ENCODE results near the gene CYB561D1. TPM values are rescaled to one million over a fixed set of nuclear protein-coding genes. Genes with fewer than 3 reads are reported as not detected.

The CYB561D1 gene
- polyA plus RNA-seq, 3 donors from 2014 or later = 8.8 to 20.3 (median 10.2) TPM

GRCh38 chr1:109516872-109517271, 23.0 kb downstream of the CYB561D1 start:
- no peak overlapping the region for H3K4me3 Mint-ChIP-seq

GRCh38 chr1:109517337-109517736, 23.4 kb downstream of the CYB561D1 start:
- Mint-ChIP-seq H3K27me3 (ENCODE audit: low read depth in 3 of 3) (peaks cover 1 to 5% (median 4%) of the 10 kb centered on the region in 3 donors), H3K4me1 (no peaks in the 10 kb centered on the region), H3K36me3 (no peaks in the 10 kb centered on the region), H3K9me3 (no peaks in the 10 kb centered on the region), H3K4me3 (no peak overlapping the region), H3K27ac (no peak overlapping the region)
- DNase-seq = no peak

More at GRCh38 chr1:109516872-109517271, 23.0 kb downstream of the CYB561D1 start:
- peaks cover 1 to 3% (median 2%) of the 10 kb centered on the region in 3 donors for H3K27me3 Mint-ChIP-seq (ENCODE audit: low read depth in 3 of 3)
- H3K9me3 Mint-ChIP-seq = no peaks in the 10 kb centered on the region
- no peaks in the 10 kb centered on the region for H3K36me3 Mint-ChIP-seq
- no peaks in the 10 kb centered on the region for H3K4me1 Mint-ChIP-seq
- DNase-seq = no peak
- H3K27ac Mint-ChIP-seq = no peak overlapping the region

DNA sequence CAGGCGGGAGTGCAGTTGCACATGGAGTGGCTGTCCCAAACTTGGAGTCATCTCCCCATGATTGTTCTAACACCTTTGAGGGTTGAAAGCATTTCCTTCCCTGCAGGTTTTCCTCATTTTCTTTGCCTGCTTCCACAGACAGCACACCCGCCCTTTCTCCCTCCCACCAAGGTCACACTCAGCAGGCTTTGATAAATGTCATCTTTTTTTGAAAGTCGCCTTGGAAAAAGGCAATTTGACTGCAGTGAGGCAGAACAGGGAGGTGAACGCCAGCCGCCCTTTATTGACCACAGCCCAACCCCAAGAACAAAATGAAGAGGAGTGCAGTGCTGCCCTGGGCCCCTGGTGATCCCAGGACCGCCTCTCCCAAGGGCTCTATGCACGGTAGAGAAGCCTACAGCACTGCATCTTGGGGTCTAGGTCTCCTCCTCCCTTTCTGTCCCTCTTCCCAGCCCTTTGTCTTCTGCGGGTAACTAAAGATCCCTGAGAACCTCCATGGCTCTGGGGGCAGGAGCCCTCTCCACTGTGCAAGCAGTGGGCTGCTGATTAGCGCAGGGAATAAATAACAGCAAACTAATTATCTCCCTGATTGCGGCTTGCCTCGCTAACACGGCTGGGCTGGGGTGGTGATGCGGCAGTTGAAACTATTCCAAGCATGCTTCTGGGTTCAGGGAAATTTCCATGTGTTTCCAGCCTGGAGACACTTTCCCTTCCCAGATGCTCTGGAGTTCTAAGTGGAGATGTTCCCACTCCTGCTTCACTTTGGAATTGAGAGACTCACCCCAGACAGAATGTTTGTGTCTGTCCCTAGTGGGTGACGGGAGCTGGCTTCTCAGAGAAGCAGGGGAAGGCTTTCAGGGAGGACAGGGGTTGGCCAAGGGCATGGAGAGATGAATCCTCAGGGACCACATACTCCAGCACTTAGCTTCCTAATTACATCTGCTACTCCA, 27.4 kb downstream of the CYB561D1 start:
- no peak for DNase-seq
- no peak overlapping the region for H3K4me3 Mint-ChIP-seq
- H3K27me3 Mint-ChIP-seq (ENCODE audit: low read depth in 3 of 3) = peaks cover 1 to 4% (median 4%) of the 10 kb centered on the region in 3 donors
- H3K4me1 Mint-ChIP-seq = no peaks in the 10 kb centered on the region
- no peaks in the 10 kb centered on the region for H3K36me3 Mint-ChIP-seq
- no peak overlapping the region for H3K27ac Mint-ChIP-seq
- H3K9me3 Mint-ChIP-seq = no peaks in the 10 kb centered on the region

GRCh38 chr1:109522026-109522425, 28.1 kb downstream of the CYB561D1 start:
- Mint-ChIP-seq H3K4me1 (no peaks in the 10 kb centered on the region), H3K36me3 (no peaks in the 10 kb centered on the region), H3K27ac (no peak overlapping the region), H3K27me3 (ENCODE audit: low read depth in 3 of 3) (peaks cover 2 to 4% (median 4%) of the 10 kb centered on the region in 3 donors), H3K4me3 (no peak overlapping the region), H3K9me3 (no peaks in the 10 kb centered on the region)
- no peak for DNase-seq

DNA sequence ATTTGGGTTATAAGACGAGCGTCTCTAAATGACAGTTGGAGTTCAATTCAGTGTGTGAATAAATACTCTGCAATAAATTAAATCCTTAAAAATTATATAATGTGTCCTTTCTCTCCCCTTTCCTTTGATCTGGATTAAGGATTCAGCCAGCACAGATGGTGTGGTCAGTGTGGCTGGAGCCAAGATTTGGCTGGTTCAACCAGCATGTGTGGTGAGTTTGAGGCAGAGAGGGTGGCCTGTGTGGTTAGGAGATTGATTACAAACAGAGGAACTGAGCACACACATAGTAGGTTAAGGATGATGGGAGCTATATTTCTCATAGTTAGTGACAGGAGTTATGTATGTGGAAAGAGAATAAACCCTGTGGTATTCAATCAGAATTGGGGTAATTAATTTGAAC, 29.8 kb downstream of the CYB561D1 start:
- Mint-ChIP-seq H3K4me3 (no peak overlapping the region), H3K4me1 (no peaks in the 10 kb centered on the region), H3K36me3 (no peaks in the 10 kb centered on the region), H3K9me3 (no peaks in the 10 kb centered on the region), H3K27ac (no peak overlapping the region), H3K27me3 (ENCODE audit: low read depth in 3 of 3) (peaks cover 3 to 7% (median 4%) of the 10 kb centered on the region in 3 donors)
- DNase-seq = no peak

GRCh38 chr1:109527098-109527811, 33.4 kb downstream of the CYB561D1 start:
- Mint-ChIP-seq H3K4me1 (peaks cover 2 to 4% of the 10 kb centered on the region in 2 donors), H3K27ac (no peak overlapping the region), H3K9me3 (no peaks in the 10 kb centered on the region), H3K4me3 (no peak overlapping the region), H3K27me3 (ENCODE audit: low read depth in 3 of 3) (peaks cover 2 to 4% (median 3%) of the 10 kb centered on the region in 3 donors), H3K36me3 (no peaks in the 10 kb centered on the region)
- DNase-seq = no peak

- Mint-ChIP-seq H3K9me3 (no peaks in the 10 kb centered on the region), H3K36me3 (no peaks in the 10 kb centered on the region), H3K27me3 (ENCODE audit: low read depth in 3 of 3) (peaks cover 2 to 7% (median 6%) of the 10 kb centered on the region in 3 donors), H3K4me1 (peaks cover 10% of the 10 kb centered on the region in 2 donors), H3K27ac (no peak overlapping the region), H3K4me3 (no peak overlapping the region)
- no peak for DNase-seq
These were observed 34.2 kb downstream of the CYB561D1 start for GRCh38 chr1:109527846-109528695.

DNA sequence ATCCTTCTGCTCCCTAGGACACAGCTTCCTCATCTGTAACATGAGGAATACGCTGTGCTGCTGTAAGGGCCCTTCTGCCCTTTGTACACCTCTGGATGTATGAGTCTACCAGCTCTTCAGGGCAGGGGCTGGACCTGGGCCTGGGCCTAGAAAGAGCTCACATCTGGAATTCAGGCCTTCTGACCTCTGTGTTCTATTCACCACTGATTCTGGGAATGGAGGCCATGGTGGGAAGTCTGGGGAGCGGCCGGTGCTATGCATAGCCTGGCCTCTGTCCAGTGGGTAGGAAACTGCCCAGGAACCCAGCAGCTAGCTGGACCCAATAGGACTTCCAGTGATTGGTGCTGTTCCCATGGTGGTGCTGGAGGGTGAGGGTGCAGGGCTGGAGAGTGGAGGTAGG, 34.8 kb downstream of the CYB561D1 start:
- no peak overlapping the region for H3K27ac Mint-ChIP-seq
- H3K9me3 Mint-ChIP-seq = no peaks in the 10 kb centered on the region
- peaks cover 10 to 11% of the 10 kb centered on the region in 2 donors for H3K4me1 Mint-ChIP-seq
- no peak overlapping the region for H3K4me3 Mint-ChIP-seq
- peaks cover 2 to 9% (median 6%) of the 10 kb centered on the region in 3 donors for H3K27me3 Mint-ChIP-seq (ENCODE audit: low read depth in 3 of 3)
- DNase-seq = no peak
- H3K36me3 Mint-ChIP-seq = no peaks in the 10 kb centered on the region

GRCh38 chr1:109529881-109530456, 36.1 kb downstream of the CYB561D1 start:
- no peak overlapping the region for H3K27ac Mint-ChIP-seq
- no peaks in the 10 kb centered on the region for H3K9me3 Mint-ChIP-seq
- no peaks in the 10 kb centered on the region for H3K36me3 Mint-ChIP-seq
- H3K4me3 Mint-ChIP-seq = no peak overlapping the region
- DNase-seq = no peak
- peaks cover 10 to 11% of the 10 kb centered on the region in 2 donors for H3K4me1 Mint-ChIP-seq
- peaks cover 0 to 9% (median 8%) of the 10 kb centered on the region in 3 donors for H3K27me3 Mint-ChIP-seq (ENCODE audit: low read depth in 3 of 3)

GRCh38 chr1:109530457-109531087, 36.7 kb downstream of the CYB561D1 start:
- no peak overlapping the region for H3K27ac Mint-ChIP-seq
- peaks cover 0 to 9% (median 8%) of the 10 kb centered on the region in 3 donors for H3K27me3 Mint-ChIP-seq (ENCODE audit: low read depth in 3 of 3)

GRCh38 chr1:109531380-109531779, 37.5 kb downstream of the CYB561D1 start:
- H3K36me3 Mint-ChIP-seq = no peaks in the 10 kb centered on the region
- H3K4me3 Mint-ChIP-seq = no peak overlapping the region
- peaks cover 10 to 11% of the 10 kb centered on the region in 2 donors for H3K4me1 Mint-ChIP-seq
- DNase-seq = no peak
- peak overlapping the region in 1 of 6 donors; percentile 8 for H3K27ac Mint-ChIP-seq
- no peaks in the 10 kb centered on the region for H3K9me3 Mint-ChIP-seq
- H3K27me3 Mint-ChIP-seq (ENCODE audit: low read depth in 3 of 3) = peaks cover 0 to 9% (median 8%) of the 10 kb centered on the region in 3 donors

More at GRCh38 chr1:109530457-109531087, 36.7 kb downstream of the CYB561D1 start:
- H3K4me1 Mint-ChIP-seq = peaks cover 10 to 11% of the 10 kb centered on the region in 2 donors
- no peaks in the 10 kb centered on the region for H3K36me3 Mint-ChIP-seq
- no peak for DNase-seq
- H3K9me3 Mint-ChIP-seq = no peaks in the 10 kb centered on the region
- H3K4me3 Mint-ChIP-seq = peak overlapping the region in 1 of 5 donors; percentile 53

DNA sequence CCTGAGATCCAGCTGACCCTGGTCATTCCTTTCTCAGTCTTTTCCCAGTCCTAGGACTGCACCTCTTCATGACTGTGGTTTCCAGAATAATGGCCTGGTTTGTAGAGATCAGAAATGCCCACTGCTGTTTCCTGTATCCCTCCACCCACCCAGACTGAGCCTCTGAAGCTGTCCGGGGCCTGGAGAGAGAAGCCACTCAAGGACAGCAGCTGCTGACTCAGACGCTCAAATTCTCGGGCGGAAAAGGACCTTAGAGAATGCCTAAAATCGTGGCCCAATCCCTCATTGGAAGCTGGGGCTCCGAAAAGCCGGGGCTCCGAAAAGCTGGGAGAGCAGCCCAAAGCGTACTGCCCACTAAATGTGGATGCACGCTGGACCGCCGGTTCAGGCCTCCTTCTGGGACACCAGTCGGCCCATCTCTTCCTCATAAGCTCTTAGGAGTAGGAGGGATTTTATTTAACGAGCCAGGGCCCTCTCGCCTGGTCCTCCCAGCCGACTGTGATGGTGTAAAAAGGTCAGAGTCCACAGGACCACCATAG, 38.0 kb downstream of the CYB561D1 start:
- peak overlapping the region in 4 of 5 donors; percentile 84 to 91 (median 87) for H3K4me3 Mint-ChIP-seq
- peaks cover 10 to 11% of the 10 kb centered on the region in 2 donors for H3K4me1 Mint-ChIP-seq
- peaks cover 0 to 9% (median 8%) of the 10 kb centered on the region in 3 donors for H3K27me3 Mint-ChIP-seq (ENCODE audit: low read depth in 3 of 3)
- H3K36me3 Mint-ChIP-seq = no peaks in the 10 kb centered on the region
- peak overlapping the region in 3 of 6 donors; percentile 8 to 96 (median 87) for H3K27ac Mint-ChIP-seq
- no peaks in the 10 kb centered on the region for H3K9me3 Mint-ChIP-seq
- DNase-seq = no peak

All from immature natural killer cell (primary cell).